ENCODE results near the gene PDXK. TPM values are rescaled to one million over a fixed set of nuclear protein-coding genes. Genes with fewer than 3 reads are reported as not detected.

The PDXK gene
- polyA plus RNA-seq, 1 of the 3 experiments (the other 2 are of a cell fraction) = 85.7 TPM

- DNase-seq = no peak
- H3K27ac ChIP-seq (ENCODE audit: low read depth in 2 of 2, low read length in 1 of 2) = no peak overlapping the region
- H4K20me1 ChIP-seq (ENCODE audit: insufficient read depth) = no peaks in the 10 kb centered on the region
- no peak overlapping the region for H3K4me3 ChIP-seq (ENCODE audit: low read depth in 2 of 2, low read length in 1 of 2)
- 54% methylated on average over 5 of the region's 5 CpGs for WGBS (ENCODE audit: low lambda C conversion rate)
- CTCF ChIA-PET = interaction anchor here (1.2 kb wide), 1 partner anchor 193 kb away, joined by 3 read pairs; no protein-coding TSS in a partner anchor
- no peaks in the 10 kb centered on the region for H3K4me1 ChIP-seq (ENCODE audit: control insufficient read depth in 1 of 2, insufficient read depth in 2 of 2, low read depth in 1 of 2, low read length in 1 of 2)
- TF ChIP-seq TEAD4 (IDR thresholded peaks at IDR 0.05; ENCODE audit: borderline replicate concordance, insufficient read depth) (no peak), MXI1 (IDR thresholded peaks at IDR 0.05; ENCODE audit: low read depth, low read length) (no peak), CTCF (IDR thresholded peaks at IDR 0.05) (no peak), FOXM1 (IDR thresholded peaks at IDR 0.05; ENCODE audit: low read depth) (no peak), GABPA (IDR thresholded peaks at IDR 0.05; ENCODE audit: low read depth) (no peak), POLR2AphosphoS5 (IDR thresholded peaks at IDR 0.05; ENCODE audit: low read depth, low read length) (no peak), PBX3 (IDR thresholded peaks at IDR 0.05) (no peak), YY1 (IDR thresholded peaks at IDR 0.05; ENCODE audit: low read depth) (no peak), RFX5 (IDR thresholded peaks at IDR 0.05; ENCODE audit: low read length) (no peak), TCF12 (IDR thresholded peaks at IDR 0.05) (no peak), TAF1 (IDR thresholded peaks at IDR 0.05; ENCODE audit: borderline replicate concordance, low read depth, low read length) (no peak), EP300 (IDR thresholded peaks at IDR 0.05; ENCODE audit: borderline replicate concordance in 1 of 2, low read depth in 1 of 2, low read length in 1 of 2) (no peak), IRF3 (IDR thresholded peaks at IDR 0.05; ENCODE audit: low read depth, low read length) (no peak), USF1 (IDR thresholded peaks at IDR 0.05; ENCODE audit: borderline replicate concordance, low read depth) (no peak), RXRA (IDR thresholded peaks at IDR 0.05; ENCODE audit: borderline replicate concordance, low read depth) (no peak), REST (IDR thresholded peaks at IDR 0.05; ENCODE audit: low read depth, low read length) (no peak), EZH2phosphoT487 (IDR thresholded peaks at IDR 0.05; ENCODE audit: borderline replicate concordance, low read depth) (no peak), NFIC (IDR thresholded peaks at IDR 0.05; ENCODE audit: borderline replicate concordance) (no peak), MEF2A (IDR thresholded peaks at IDR 0.05; ENCODE audit: borderline replicate concordance, low read depth) (no peak)
- no peak overlapping the region for H3K9ac ChIP-seq
- H3K27me3 ChIP-seq (ENCODE audit: insufficient read depth) = no peaks in the 10 kb centered on the region
- POLR2A ChIA-PET = no interaction called here
- H3K9me2 ChIP-seq = no peaks in the 10 kb centered on the region
- no peak overlapping the region for H2AFZ ChIP-seq (ENCODE audit: low read depth)
- no peaks in the 10 kb centered on the region for H3K79me2 ChIP-seq (ENCODE audit: insufficient read depth)
- H3K9me3 ChIP-seq = no peaks in the 10 kb centered on the region
- H3K4me2 ChIP-seq = no peak overlapping the region
- H3K36me3 ChIP-seq (replicated peaks in 1 of 2; ENCODE audit: control insufficient read depth in 1 of 2, insufficient read depth in 2 of 2, low read length in 1 of 2) = no peaks in the 10 kb centered on the region
- peaks cover 4% of the 10 kb centered on the region for H3F3A ChIP-seq (replicated peaks; ENCODE audit: insufficient read depth)
These were observed 63.6 kb downstream of the PDXK start for GRCh38 chr21:43782431-43783097.

Data from SK-N-SH (cell line).